Measurements from ENCODE around the gene TTLL5. TPM values are rescaled to one million over a fixed set of nuclear protein-coding genes. Genes with fewer than 3 reads are reported as not detected.

TTLL5 gene
- total and polyA plus RNA-seq, 2 of the 13 experiments (the other 11 are each of a cell fraction or from before 2014, with no cell fraction given) = 11.8 to 18.8 TPM

DNA sequence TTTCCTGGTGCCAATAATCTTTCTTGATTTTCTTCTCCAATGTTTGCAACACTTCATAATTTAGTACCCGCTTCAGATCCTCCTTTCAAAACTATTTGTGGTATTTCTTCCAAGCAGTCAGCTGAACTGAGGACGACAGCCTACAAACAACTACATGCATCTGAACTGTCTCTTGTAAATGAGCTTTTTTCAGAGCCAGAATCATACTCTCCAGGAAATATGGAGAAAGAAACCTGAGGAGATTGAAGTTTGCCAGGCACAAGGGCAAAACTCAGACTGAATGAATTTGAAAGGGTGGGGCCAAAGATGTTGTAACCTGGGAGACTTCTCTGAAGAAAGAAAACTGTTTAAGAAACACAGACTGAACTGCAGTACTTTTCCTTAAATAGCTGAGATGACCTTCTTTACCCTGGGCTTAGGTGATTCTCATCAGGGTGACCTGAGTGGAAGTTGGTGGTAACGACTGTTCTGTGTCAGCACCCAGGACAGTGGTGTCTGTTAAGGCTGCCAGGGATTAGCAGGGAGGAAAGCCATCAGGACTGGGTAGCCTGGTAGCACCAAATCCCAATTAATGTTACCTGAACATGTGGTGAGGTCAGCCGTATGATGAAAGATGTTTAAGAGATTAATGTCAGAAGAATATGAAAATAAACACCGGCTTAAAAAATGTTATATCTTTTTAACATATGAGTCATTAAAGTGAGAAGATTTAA lies 225.7 kb downstream of the TTLL5 start:
- DNase-seq (ENCODE audit: low spot score) = no peak
- ChIA-PET POLR2A (no interaction called here), CTCF (ENCODE audit: low intra/inter-chr PET ratio, low total read pairs) (no interaction called here)
- no peaks in the 10 kb centered on the region for H3K79me2 ChIP-seq (ENCODE audit: insufficient read depth, low read length)
- TF ChIP-seq ESRRA (CRISPR knock-in tag; IDR thresholded peaks at IDR 0.05; ENCODE audit: low read depth) = no peak
- BruUV-seq (replicated peaks) = no TSS peak
- ATAC-seq = no peak
- no peak overlapping the region for H3K9ac ChIP-seq (ENCODE audit: insufficient read depth, low read depth, low read length)
- H3K36me3 ChIP-seq (replicated peaks in 1 of 2; ENCODE audit: control insufficient read depth in 1 of 2, insufficient read depth in 2 of 2, low read length in 2 of 2) = peaks cover 2 to 24% of the 10 kb centered on the region in 2 experiments; a peak in 3 of 5 replicates
- no peak overlapping the region for H3K4me2 ChIP-seq (ENCODE audit: low read depth, low read length)
- H3K27me3 ChIP-seq (ENCODE audit: control insufficient read depth in 1 of 2, insufficient read depth in 2 of 2, low read length in 2 of 2) = no peaks in the 10 kb centered on the region
- no peaks in the 10 kb centered on the region for H3K4me1 ChIP-seq (ENCODE audit: insufficient read depth, low read length)
- intact Hi-C loops (cut with micrococcal nuclease; ENCODE audit: unreplicated experiment) = no loop called here
- 97% methylated on average over 5 of the region's 5 CpGs for WGBS (ENCODE audit: low lambda C conversion rate)
- H4K20me1 ChIP-seq (ENCODE audit: insufficient read depth, low read length) = no peaks in the 10 kb centered on the region
- no peaks in the 10 kb centered on the region for H3K9me3 ChIP-seq (ENCODE audit: low read length)
- in situ Hi-C loops (cut with HindIII; ENCODE audit: extremely low pct_ligation_motif_present, low pct_unique_long_range_greater_than_20kb) = no loop called here
- H3K27ac ChIP-seq (ENCODE audit: extremely low read length, insufficient read depth, low read length) = no peak overlapping the region
- no peak overlapping the region for H3K4me3 ChIP-seq (replicated peaks in 1 of 3; ENCODE audit: insufficient read depth in 1 of 3, low read depth in 2 of 3, low read length in 3 of 3)
- no peak overlapping the region for H2AFZ ChIP-seq (ENCODE audit: low read length)
- FAIRE-seq = no peak

DNA sequence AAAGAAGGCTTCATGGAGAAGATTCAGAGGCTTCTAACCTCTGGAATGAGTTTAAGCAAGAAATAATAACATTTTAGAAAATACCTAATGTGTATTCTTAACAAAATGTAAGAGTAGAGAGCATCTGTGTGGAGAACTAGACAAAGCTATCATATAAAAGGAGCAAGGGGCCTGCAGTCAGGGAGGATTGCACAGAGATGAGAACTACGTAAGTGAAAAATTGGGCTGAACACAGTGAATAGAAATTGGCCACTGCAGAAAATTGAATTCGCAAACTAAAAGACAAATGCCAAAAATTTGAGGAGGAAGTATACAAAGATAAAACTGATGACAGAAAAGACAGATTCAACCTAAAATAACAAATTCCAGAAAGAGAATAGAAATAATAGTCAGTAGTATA lies 227.9 kb downstream of the TTLL5 start:
- TF ChIP-seq SMARCC2 (IDR thresholded peaks at IDR 0.05) (no peak), ZNF569 (CRISPR knock-in tag; IDR thresholded peaks at IDR 0.05; ENCODE audit: borderline replicate concordance) (no peak), ZNF773 (CRISPR knock-in tag; IDR thresholded peaks at IDR 0.05; ENCODE audit: borderline replicate concordance) (no peak), ZNF749 (CRISPR knock-in tag; IDR thresholded peaks at IDR 0.05; ENCODE audit: borderline replicate concordance) (no peak), POLR2AphosphoS5 (IDR thresholded peaks at IDR 0.05; ENCODE audit: low read depth, low read length) (no peak), NAIF1 (CRISPR knock-in tag; IDR thresholded peaks at IDR 0.05; ENCODE audit: borderline replicate concordance) (no peak), CAMTA2 (CRISPR knock-in tag; IDR thresholded peaks at IDR 0.05; ENCODE audit: borderline replicate concordance) (no peak)
- TF ChIP-seq, protein P1, sequence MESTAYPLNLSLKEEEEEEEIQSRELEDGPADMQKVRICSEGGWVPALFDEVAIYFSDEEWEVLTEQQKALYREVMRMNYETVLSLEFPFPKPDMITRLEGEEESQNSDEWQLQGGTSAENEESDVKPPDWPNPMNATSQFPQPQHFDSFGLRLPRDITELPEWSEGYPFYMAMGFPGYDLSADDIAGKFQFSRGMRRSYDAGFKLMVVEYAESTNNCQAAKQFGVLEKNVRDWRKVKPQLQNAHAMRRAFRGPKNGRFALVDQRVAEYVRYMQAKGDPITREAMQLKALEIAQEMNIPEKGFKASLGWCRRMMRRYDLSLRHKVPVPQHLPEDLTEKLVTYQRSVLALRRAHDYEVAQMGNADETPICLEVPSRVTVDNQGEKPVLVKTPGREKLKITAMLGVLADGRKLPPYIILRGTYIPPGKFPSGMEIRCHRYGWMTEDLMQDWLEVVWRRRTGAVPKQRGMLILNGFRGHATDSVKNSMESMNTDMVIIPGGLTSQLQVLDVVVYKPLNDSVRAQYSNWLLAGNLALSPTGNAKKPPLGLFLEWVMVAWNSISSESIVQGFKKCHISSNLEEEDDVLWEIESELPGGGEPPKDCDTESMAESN (CRISPR knock-in tag; conservative IDR thresholded peaks at IDR 0.05) = no peak
- TF ChIP-seq, protein P2, sequence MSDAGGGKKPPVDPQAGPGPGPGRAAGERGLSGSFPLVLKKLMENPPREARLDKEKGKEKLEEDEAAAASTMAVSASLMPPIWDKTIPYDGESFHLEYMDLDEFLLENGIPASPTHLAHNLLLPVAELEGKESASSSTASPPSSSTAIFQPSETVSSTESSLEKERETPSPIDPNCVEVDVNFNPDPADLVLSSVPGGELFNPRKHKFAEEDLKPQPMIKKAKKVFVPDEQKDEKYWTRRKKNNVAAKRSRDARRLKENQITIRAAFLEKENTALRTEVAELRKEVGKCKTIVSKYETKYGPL (CRISPR knock-in tag; IDR thresholded peaks at IDR 0.05) = no peak
- FAIRE-seq = no peak
- Histone ChIP-seq H3K9me3 (ENCODE audit: low read length) (no peaks in the 10 kb centered on the region), H3K9ac (ENCODE audit: insufficient read depth, low read depth, low read length) (no peak overlapping the region), H3K4me2 (ENCODE audit: low read depth, low read length) (no peak overlapping the region), H3K36me3 (replicated peaks in 1 of 2; ENCODE audit: control insufficient read depth in 1 of 2, insufficient read depth in 2 of 2, low read length in 2 of 2) (peaks cover 0 to 15% of the 10 kb centered on the region in 2 experiments; a peak in 3 of 5 replicates), H3K27ac (ENCODE audit: extremely low read length, insufficient read depth, low read length) (no peak overlapping the region), H4K20me1 (ENCODE audit: insufficient read depth, low read length) (no peaks in the 10 kb centered on the region), H2AFZ (ENCODE audit: low read length) (no peak overlapping the region), H3K4me1 (ENCODE audit: insufficient read depth, low read length) (no peaks in the 10 kb centered on the region), H3K4me3 (replicated peaks in 1 of 3; ENCODE audit: insufficient read depth in 1 of 3, low read depth in 2 of 3, low read length in 3 of 3) (no peak overlapping the region), H3K27me3 (ENCODE audit: control insufficient read depth in 1 of 2, insufficient read depth in 2 of 2, low read length in 2 of 2) (no peaks in the 10 kb centered on the region), H3K79me2 (ENCODE audit: insufficient read depth, low read length) (no peaks in the 10 kb centered on the region)
- POLR2A ChIA-PET = no interaction called here
- no peak for ATAC-seq
- in situ Hi-C loops (cut with HindIII; ENCODE audit: extremely low pct_ligation_motif_present, low pct_unique_long_range_greater_than_20kb) (no loop called here), intact Hi-C loops (cut with micrococcal nuclease; ENCODE audit: unreplicated experiment) (no loop called here)
- CTCF ChIA-PET (ENCODE audit: low intra/inter-chr PET ratio, low total read pairs) = no interaction called here
- DNase-seq (ENCODE audit: low spot score) = no peak
- 100% methylated on average over 2 of the region's 2 CpGs for WGBS (ENCODE audit: low lambda C conversion rate)
- no TSS peak for BruUV-seq (replicated peaks)
